Panc1 (cell line): Measurements from ENCODE around the gene ADAMTSL3.

ENCODE experiments used
- CTCF ChIP-seq: fragments of 450-650 bp; IDR thresholded peaks from 2 replicates; pipeline ENCODE4 v1.5.1; 2017; ENCODE audit warnings: mild to moderate bottlenecking
- POLR2AphosphoS5 ChIP-seq: IDR thresholded peaks from 2 replicates; pipeline ENCODE4 v1.6.1; 2012; ENCODE audit warnings: mild to moderate bottlenecking, low read depth, low read length, moderate library complexity
- SIN3A ChIP-seq: IDR thresholded peaks from 2 replicates; pipeline ENCODE4 v1.6.1; 2012; ENCODE audit warnings: low read depth, mild to moderate bottlenecking, low read length, moderate library complexity, borderline replicate concordance; ENCODE audit not compliant: insufficient read depth

- TF ChIP-seq CTCF (no peak), POLR2AphosphoS5 (no peak), SIN3A (no peak)
These were observed 179.6 kb downstream of the ADAMTSL3 start for GRCh38 chr15:83833569-83833968.
